Uterus (tissue), 4 donors: ENCODE measurements around the gene NFATC4. TPM values are rescaled to one million over a fixed set of nuclear protein-coding genes. Genes with fewer than 3 reads are reported as not detected.

Experiments
- DNase-seq, 2 donors: peaks; one replicate each; pipeline ENCODE4 v3.0.0-alpha.2; 2019 to 2020
- H3K27ac ChIP-seq, 2 donors: fragments of 200-600 bp; sonication (generic); 1 replicate in 1 of 2; 2 replicates in 1 of 2; pipeline ENCODE4 v1.5.1; 2016 to 2018
- H3K27me3 ChIP-seq, 2 donors: fragments of 200-600 bp; sonication (generic); one replicate each; pipeline ENCODE4 v1.5.1; 2018 to 2019; ENCODE audit warnings: control low read depth in 1 of 2
- H3K36me3 ChIP-seq, 2 donors: fragments of 200-600 bp; sonication (generic); one replicate each; pipeline ENCODE4 v1.5.1; 2019; ENCODE audit warnings: control low read depth in 1 of 2
- H3K4me1 ChIP-seq, 2 donors: fragments of 200-600 bp; sonication (generic); one replicate each; pipeline ENCODE4 v1.5.1; 2018 to 2019; ENCODE audit warnings: control low read depth in 1 of 2
- H3K4me3 ChIP-seq, 2 donors: fragments of 200-600 bp; sonication (generic); 1 replicate in 1 of 2; 2 replicates in 1 of 2; pipeline ENCODE4 v1.5.1; 2018 to 2019; ENCODE audit warnings: mild to moderate bottlenecking in 1 of 2
- H3K9me3 ChIP-seq, 2 donors: fragments of 200-600 bp; sonication (generic); one replicate each; pipeline ENCODE4 v1.5.1; 2019; ENCODE audit warnings: control low read depth in 1 of 2
- CTCF ChIP-seq, 4 experiments: fragments of 200-600 bp in 2 of 4; fragments of 450-650 bp in 2 of 4; sonication (generic) in 2 of 4; IDR thresholded peaks; one replicate each; pipeline ENCODE4 v1.5.1; 2016 to 2019; ENCODE audit warnings: antibody characterized with exemption in 4 of 4, mild to moderate bottlenecking in 2 of 4, moderate library complexity in 1 of 4
- POLR2A ChIP-seq, 2 donors: fragments of 450-650 bp; IDR thresholded peaks; one replicate each; pipeline ENCODE4 v1.6.1; 2016; ENCODE audit warnings: antibody characterized with exemption in 2 of 2, mild to moderate bottlenecking in 1 of 2, moderate library complexity in 1 of 2
- intact Hi-C: fragments of 100-400 bp; cut with DNase I; formaldehyde crosslinking; loops from one replicate; pipeline ENCODE4 v1.15.1; 2023; ENCODE audit warnings: low total_unique reads
- total RNA-seq, 4 donors: library from RNA; depleted of rRNA in 3 of 4; stranded (reverse); fragments of >200 nt in 3 of 4; gene quantifications; one replicate each; pipeline versions ENCODE4 v1.1.0 to v1.2.4, GENCODE V29; 2014 to 2023
- donor health status: DM: yes; HTN: yes; CAD: no.

The NFATC4 gene
- total RNA-seq, 4 donors from 2014 or later: 25.6 to 187 (median 86.4) TPM

- Histone ChIP-seq H3K9me3 (no peaks in the 10 kb centered on the region), H3K36me3 (no peaks in the 10 kb centered on the region), H3K27me3 (no peaks in the 10 kb centered on the region), H3K27ac (no peak overlapping the region), H3K4me3 (no peak overlapping the region), H3K4me1 (no peaks in the 10 kb centered on the region)
- intact Hi-C loops: no loop called here
- TF ChIP-seq CTCF (IDR thresholded peaks at IDR 0.05) (no peak), POLR2A (IDR thresholded peaks at IDR 0.05) (no peak)
- no peak for DNase-seq
Measured at GRCh38 chr14:24409956-24410355, 42.0 kb downstream of the NFATC4 start.

- intact Hi-C loops: no loop called here
- Histone ChIP-seq H3K9me3 (no peaks in the 10 kb centered on the region), H3K4me1 (no peaks in the 10 kb centered on the region), H3K4me3 (no peak overlapping the region), H3K27ac (no peak overlapping the region), H3K27me3 (no peaks in the 10 kb centered on the region), H3K36me3 (no peaks in the 10 kb centered on the region)
- no peak for DNase-seq
- TF ChIP-seq POLR2A (IDR thresholded peaks at IDR 0.05): no peak
- peak; percentile 51 to 62 (median 55) for TF ChIP-seq CTCF (IDR thresholded peaks at IDR 0.05)
Measured at GRCh38 chr14:24411443-24412389, 43.7 kb downstream of the NFATC4 start.

- Histone ChIP-seq H3K4me3 (no peak overlapping the region), H3K4me1 (no peaks in the 10 kb centered on the region), H3K27ac (no peak overlapping the region), H3K36me3 (no peaks in the 10 kb centered on the region), H3K9me3 (no peaks in the 10 kb centered on the region), H3K27me3 (no peaks in the 10 kb centered on the region)
- intact Hi-C loops: no loop called here
- TF ChIP-seq CTCF (IDR thresholded peaks at IDR 0.05) (no peak), POLR2A (IDR thresholded peaks at IDR 0.05) (no peak)
- DNase-seq: no peak
Measured at GRCh38 chr14:24414077-24414476, 46.1 kb downstream of the NFATC4 start.

GRCh38 chr14:24414732-24415420 lies 46.9 kb downstream of the NFATC4 start:
- H3K27ac ChIP-seq: no peak overlapping the region
- no peak for DNase-seq
- intact Hi-C loops: no loop called here
- no peaks in the 10 kb centered on the region for H3K9me3 ChIP-seq
- H3K4me3 ChIP-seq: no peak overlapping the region
- no peaks in the 10 kb centered on the region for H3K4me1 ChIP-seq
- H3K27me3 ChIP-seq: no peaks in the 10 kb centered on the region
- TF ChIP-seq POLR2A (IDR thresholded peaks at IDR 0.05) (no peak), CTCF (IDR thresholded peaks at IDR 0.05) (no peak)
- no peaks in the 10 kb centered on the region for H3K36me3 ChIP-seq
